ENCODE measurements around the gene IDH3G. TPM values are rescaled to one million over a fixed set of nuclear protein-coding genes. Genes with fewer than 3 reads are reported as not detected.
A peak's percentile ranks its signal among the peaks of the same experiment; 100 is the strongest.

IDH3G gene
- total RNA-seq, result 41.5 and 49.5 TPM in 2 replicates
- long read RNA-seq, partial matches to known transcripts, result 4 of 80 reads
- long read RNA-seq, other reads (novel, unspliced or antisense), result 76 of 80 reads

- Mint-ChIP-seq H3K36me3 (ENCODE audit: insufficient read depth) (peaks cover 4% of the 10 kb centered on the region), H3K9me3 (ENCODE audit: low read depth) (peaks cover 3% of the 10 kb centered on the region), H3K4me3 (ENCODE audit: low read depth) (peak within 1 kb of the TSS; percentile 91), H3K27ac (peak within 1 kb of the TSS; percentile 96), H3K27me3 (no peaks in the 10 kb centered on the region), H3K4me1 (ENCODE audit: low read depth) (peaks cover 9% of the 10 kb centered on the region)
- peak; percentile 15 for TF ChIP-seq CTCF (IDR thresholded peaks at IDR 0.05; ENCODE audit: unreplicated experiment)
- DNase-seq (ENCODE audit: low spot score, unreplicated experiment), result peak; percentile 84
These were observed at the start of gene IDH3G, which contains the start of gene SSR4 for GRCh38 chrX:153794018-153794896. Gene IDH3G (minus strand): TSS chrX:153794375. CDS start chrX:153794326, 49 bp downstream. Gene SSR4 (plus strand): TSS chrX:153794668. CDS start chrX:153794688, 20 bp downstream.

- Mint-ChIP-seq H3K27ac (no peak overlapping the region), H3K36me3 (ENCODE audit: insufficient read depth) (peaks cover 1% of the 10 kb centered on the region), H3K4me3 (ENCODE audit: low read depth) (no peak overlapping the region), H3K9me3 (ENCODE audit: low read depth) (peaks cover 12% of the 10 kb centered on the region), H3K4me1 (ENCODE audit: low read depth) (no peaks in the 10 kb centered on the region), H3K27me3 (peaks cover 25% of the 10 kb centered on the region)
- DNase-seq (ENCODE audit: low spot score, unreplicated experiment), result no peak
- no peak for TF ChIP-seq CTCF (IDR thresholded peaks at IDR 0.05; ENCODE audit: unreplicated experiment)
These were observed 42.7 kb upstream of the IDH3G start for GRCh38 chrX:153836921-153837320.

GRCh38 chrX:153832728-153833127, 38.6 kb upstream of the IDH3G start:
- Mint-ChIP-seq H3K27me3 (peaks cover 40% of the 10 kb centered on the region), H3K4me1 (ENCODE audit: low read depth) (no peaks in the 10 kb centered on the region), H3K36me3 (ENCODE audit: insufficient read depth) (peaks cover 1% of the 10 kb centered on the region), H3K9me3 (ENCODE audit: low read depth) (peaks cover 3% of the 10 kb centered on the region), H3K27ac (no peak overlapping the region), H3K4me3 (ENCODE audit: low read depth) (no peak overlapping the region)
- DNase-seq (ENCODE audit: low spot score, unreplicated experiment), result no peak
- TF ChIP-seq CTCF (IDR thresholded peaks at IDR 0.05; ENCODE audit: unreplicated experiment), result no peak

GRCh38 chrX:153831429-153832150, 37.4 kb upstream of the IDH3G start:
- no peak for TF ChIP-seq CTCF (IDR thresholded peaks at IDR 0.05; ENCODE audit: unreplicated experiment)
- H3K27me3 Mint-ChIP-seq, result peaks cover 51% of the 10 kb centered on the region
- H3K4me1 Mint-ChIP-seq (ENCODE audit: low read depth), result no peaks in the 10 kb centered on the region
- no peak for DNase-seq (ENCODE audit: low spot score, unreplicated experiment)
- peaks cover 3% of the 10 kb centered on the region for H3K9me3 Mint-ChIP-seq (ENCODE audit: low read depth)
- peaks cover 1% of the 10 kb centered on the region for H3K36me3 Mint-ChIP-seq (ENCODE audit: insufficient read depth)
- H3K27ac Mint-ChIP-seq, result no peak overlapping the region
- H3K4me3 Mint-ChIP-seq (ENCODE audit: low read depth), result peak overlapping the region; percentile 50

All from progenitor cell of endocrine pancreas (in vitro differentiated cells).